HEK293 (cell line): ENCODE results near the gene TLE3.

ENCODE experiments used
- BCL11A ChIP-seq: fragments of 450-650 bp; formaldehyde crosslinking; IDR thresholded peaks from 2 replicates; pipeline ENCODE4 v1.5.1; 2016; ENCODE audit warnings: low read depth, missing biosample characterization, missing genetic modification characterization
- HOXC10 ChIP-seq: sonication (generic); formaldehyde crosslinking; IDR thresholded peaks from 2 replicates; pipeline ENCODE4 v1.8.1; 2023; ENCODE audit warnings: mild to moderate bottlenecking, missing genetic modification reagents
- KLF1 ChIP-seq: fragments of 450-650 bp; formaldehyde crosslinking; IDR thresholded peaks from 2 replicates; pipeline ENCODE4 v1.5.1; 2016; ENCODE audit warnings: missing biosample characterization, missing genetic modification characterization
- MEIS1 ChIP-seq: sonication (generic); formaldehyde crosslinking; IDR thresholded peaks from 2 replicates; pipeline ENCODE4 v1.8.1; 2022; ENCODE audit warnings: missing genetic modification reagents, mild to moderate bottlenecking, borderline replicate concordance
- MYNN ChIP-seq: fragments of 450-650 bp; formaldehyde crosslinking; IDR thresholded peaks from 2 replicates; pipeline ENCODE4 v1.5.1; 2016; ENCODE audit warnings: missing biosample characterization, missing genetic modification characterization, borderline replicate concordance
- PRDM1 ChIP-seq: fragments of 450-650 bp; formaldehyde crosslinking; IDR thresholded peaks from 2 replicates; pipeline ENCODE4; 2016; ENCODE audit warnings: missing biosample characterization, missing genetic modification characterization
- SCRT1 ChIP-seq: fragments of 450-650 bp; formaldehyde crosslinking; IDR thresholded peaks from 2 replicates; pipeline ENCODE4 v1.5.1; 2016; ENCODE audit warnings: missing biosample characterization, missing genetic modification characterization, borderline replicate concordance
- ZBTB48 ChIP-seq: fragments of 450-650 bp; formaldehyde crosslinking; IDR thresholded peaks from 2 replicates; pipeline ENCODE4 v1.5.1; 2016; ENCODE audit warnings: missing biosample characterization, missing genetic modification characterization
- ZFP37 ChIP-seq: fragments of 450-650 bp; formaldehyde crosslinking; IDR thresholded peaks from 2 replicates; pipeline ENCODE4 v1.5.1; 2016; ENCODE audit warnings: missing biosample characterization, missing genetic modification characterization
- ZNF112 ChIP-seq: fragments of 450-650 bp; formaldehyde crosslinking; IDR thresholded peaks from 2 replicates; pipeline ENCODE4 v1.5.0; 2017; ENCODE audit warnings: missing biosample characterization, missing genetic modification characterization
- ZNF121 ChIP-seq: fragments of 450-650 bp; formaldehyde crosslinking; IDR thresholded peaks from 2 replicates; pipeline ENCODE4 v1.5.1; 2016; ENCODE audit warnings: missing biosample characterization, missing genetic modification characterization
- ZNF133 ChIP-seq: fragments of 450-650 bp; formaldehyde crosslinking; IDR thresholded peaks from 2 replicates; pipeline ENCODE4 v1.5.1; 2016; ENCODE audit warnings: missing biosample characterization, missing genetic modification characterization
- ZNF140 ChIP-seq: fragments of 450-650 bp; formaldehyde crosslinking; IDR thresholded peaks from 2 replicates; pipeline ENCODE4 v1.5.1; 2016; ENCODE audit warnings: missing biosample characterization, missing genetic modification characterization
- ZNF2 ChIP-seq: fragments of 450-650 bp; formaldehyde crosslinking; IDR thresholded peaks from 2 replicates; pipeline ENCODE4 v1.5.1; 2016; ENCODE audit warnings: missing biosample characterization, missing genetic modification characterization
- ZNF248 ChIP-seq: fragments of 450-650 bp; formaldehyde crosslinking; IDR thresholded peaks from 2 replicates; pipeline ENCODE4 v1.5.1; 2017; ENCODE audit warnings: missing biosample characterization, missing genetic modification characterization
- ZNF266 ChIP-seq: fragments of 450-650 bp; formaldehyde crosslinking; IDR thresholded peaks from 2 replicates; pipeline ENCODE4 v1.5.1; 2016; ENCODE audit warnings: missing biosample characterization, missing genetic modification characterization, low read depth
- ZNF416 ChIP-seq: fragments of 450-650 bp; formaldehyde crosslinking; IDR thresholded peaks from 2 replicates; pipeline ENCODE4 v1.5.1; 2016; ENCODE audit warnings: missing biosample characterization, missing genetic modification characterization
- ZNF48 ChIP-seq: fragments of 450-650 bp; formaldehyde crosslinking; IDR thresholded peaks from 2 replicates; pipeline ENCODE4 v1.5.1; 2016; ENCODE audit warnings: missing biosample characterization, missing genetic modification characterization
- ZNF530 ChIP-seq: fragments of 450-650 bp; formaldehyde crosslinking; IDR thresholded peaks from 2 replicates; pipeline ENCODE4 v1.5.1; 2016; ENCODE audit warnings: low read depth, missing biosample characterization, missing genetic modification characterization
- ZNF548 ChIP-seq: fragments of 450-650 bp; formaldehyde crosslinking; IDR thresholded peaks from 2 replicates; pipeline ENCODE4 v1.5.1; 2016; ENCODE audit warnings: missing biosample characterization, missing genetic modification characterization
- ZNF621 ChIP-seq: fragments of 450-650 bp; formaldehyde crosslinking; IDR thresholded peaks from 2 replicates; pipeline ENCODE4 v1.5.1; 2017; ENCODE audit warnings: missing biosample characterization, missing genetic modification characterization
- ZNF677 ChIP-seq: fragments of 450-650 bp; IDR thresholded peaks from 2 replicates; pipeline ENCODE4 v1.5.0; 2018; ENCODE audit warnings: missing biosample characterization, mild to moderate bottlenecking, missing genetic modification characterization, moderate library complexity
- ZNF791 ChIP-seq: fragments of 450-650 bp; formaldehyde crosslinking; IDR thresholded peaks from 2 replicates; pipeline ENCODE4 v1.5.1; 2016; ENCODE audit warnings: missing biosample characterization, missing genetic modification characterization
- TF ChIP-seq, protein P1 (sequence below): fragments of 450-650 bp; formaldehyde crosslinking; IDR thresholded peaks from 2 replicates; pipeline ENCODE4 v1.5.1; 2016; ENCODE audit warnings: missing biosample characterization, missing genetic modification characterization
- TF ChIP-seq, protein P2 (sequence below): fragments of 450-650 bp; formaldehyde crosslinking; IDR thresholded peaks from 2 replicates; pipeline ENCODE4 v1.5.1; 2016; ENCODE audit warnings: missing biosample characterization, missing genetic modification characterization
- TF ChIP-seq, protein P3 (sequence below): fragments of 450-650 bp; formaldehyde crosslinking; IDR thresholded peaks from 2 replicates; pipeline ENCODE4 v1.5.1; 2017; ENCODE audit warnings: missing biosample characterization, missing genetic modification characterization
- TF ChIP-seq, protein P4 (sequence below): fragments of 450-650 bp; formaldehyde crosslinking; IDR thresholded peaks from 2 replicates; pipeline ENCODE4 v1.5.1; 2016; ENCODE audit warnings: missing biosample characterization, missing genetic modification characterization
- TF ChIP-seq, protein P5 (sequence below): fragments of 450-650 bp; formaldehyde crosslinking; IDR thresholded peaks from 2 replicates; pipeline ENCODE4 v1.5.1; 2016; ENCODE audit warnings: missing biosample characterization, missing genetic modification characterization

Gene TLE3

DNA sequence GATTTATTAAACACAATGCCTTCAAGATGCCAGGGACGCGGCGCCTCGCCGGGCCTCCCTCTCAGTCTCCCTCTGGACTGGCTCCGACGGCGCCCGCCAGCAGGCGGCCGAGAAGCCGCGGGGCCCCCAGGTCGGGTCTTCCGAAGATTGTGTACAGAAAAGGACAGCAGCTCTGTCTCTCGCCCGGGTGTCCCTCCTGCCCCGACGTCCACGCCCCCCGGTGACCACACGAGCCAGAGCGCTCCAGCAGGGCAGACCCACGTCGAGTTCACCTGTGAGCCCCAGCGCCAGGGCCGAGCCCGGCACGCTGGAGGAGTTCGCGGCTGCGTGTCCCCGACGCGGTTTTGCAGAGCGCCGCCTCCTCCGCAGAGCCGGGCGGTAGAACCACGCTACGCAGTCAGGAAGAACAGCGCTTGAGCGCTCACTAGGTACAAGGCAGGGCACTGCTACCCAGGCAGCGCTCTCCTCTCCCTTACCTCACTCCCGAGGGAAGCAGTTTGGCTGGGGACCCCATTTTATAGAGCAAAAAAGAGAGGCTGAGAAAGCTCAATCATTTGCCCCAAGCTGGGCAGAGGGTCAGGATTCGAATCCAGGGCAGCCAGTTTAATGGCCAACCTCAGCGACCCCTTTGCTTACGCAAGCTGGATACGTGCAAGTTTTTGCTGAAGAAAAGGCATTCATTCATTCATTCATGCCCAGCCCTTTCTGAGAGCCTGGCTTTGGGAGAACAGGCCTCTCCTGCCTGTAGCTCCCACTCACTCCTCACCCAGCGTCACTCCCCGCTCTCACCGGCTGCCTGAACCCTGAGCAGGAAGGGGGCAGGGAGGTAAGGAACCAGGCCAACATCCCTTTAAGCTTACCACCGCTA is 3.0 kb upstream of the TLE3 start (continued):
- TF ChIP-seq ZNF48 (tag by site-specific recombination) (no peak), HOXC10 (CRISPR knock-in tag) (no peak), BCL11A (tag by site-specific recombination) (no peak), ZNF791 (tag by site-specific recombination) (no peak), ZNF621 (tag by site-specific recombination) (no peak), ZNF530 (tag by site-specific recombination) (no peak), SCRT1 (tag by site-specific recombination) (no peak), ZNF121 (tag by site-specific recombination) (peak; percentile 93), ZNF266 (tag by site-specific recombination) (no peak), ZNF677 (tag by site-specific recombination) (no peak), MEIS1 (no peak), ZFP37 (no peak), ZNF140 (no peak), ZNF416 (tag by site-specific recombination) (no peak), KLF1 (tag by site-specific recombination) (no peak), ZNF133 (no peak), PRDM1 (no peak), ZNF2 (tag by site-specific recombination) (peak; percentile 25; the same call in 1 of the 2 replicates), ZBTB48 (peak; percentile 48; the same call in 1 of the 2 replicates), ZNF248 (tag by site-specific recombination) (no peak), ZNF548 (tag by site-specific recombination) (no peak), MYNN (tag by site-specific recombination) (no peak), ZNF112 (tag by site-specific recombination) (no peak)
- TF ChIP-seq, protein P1, sequence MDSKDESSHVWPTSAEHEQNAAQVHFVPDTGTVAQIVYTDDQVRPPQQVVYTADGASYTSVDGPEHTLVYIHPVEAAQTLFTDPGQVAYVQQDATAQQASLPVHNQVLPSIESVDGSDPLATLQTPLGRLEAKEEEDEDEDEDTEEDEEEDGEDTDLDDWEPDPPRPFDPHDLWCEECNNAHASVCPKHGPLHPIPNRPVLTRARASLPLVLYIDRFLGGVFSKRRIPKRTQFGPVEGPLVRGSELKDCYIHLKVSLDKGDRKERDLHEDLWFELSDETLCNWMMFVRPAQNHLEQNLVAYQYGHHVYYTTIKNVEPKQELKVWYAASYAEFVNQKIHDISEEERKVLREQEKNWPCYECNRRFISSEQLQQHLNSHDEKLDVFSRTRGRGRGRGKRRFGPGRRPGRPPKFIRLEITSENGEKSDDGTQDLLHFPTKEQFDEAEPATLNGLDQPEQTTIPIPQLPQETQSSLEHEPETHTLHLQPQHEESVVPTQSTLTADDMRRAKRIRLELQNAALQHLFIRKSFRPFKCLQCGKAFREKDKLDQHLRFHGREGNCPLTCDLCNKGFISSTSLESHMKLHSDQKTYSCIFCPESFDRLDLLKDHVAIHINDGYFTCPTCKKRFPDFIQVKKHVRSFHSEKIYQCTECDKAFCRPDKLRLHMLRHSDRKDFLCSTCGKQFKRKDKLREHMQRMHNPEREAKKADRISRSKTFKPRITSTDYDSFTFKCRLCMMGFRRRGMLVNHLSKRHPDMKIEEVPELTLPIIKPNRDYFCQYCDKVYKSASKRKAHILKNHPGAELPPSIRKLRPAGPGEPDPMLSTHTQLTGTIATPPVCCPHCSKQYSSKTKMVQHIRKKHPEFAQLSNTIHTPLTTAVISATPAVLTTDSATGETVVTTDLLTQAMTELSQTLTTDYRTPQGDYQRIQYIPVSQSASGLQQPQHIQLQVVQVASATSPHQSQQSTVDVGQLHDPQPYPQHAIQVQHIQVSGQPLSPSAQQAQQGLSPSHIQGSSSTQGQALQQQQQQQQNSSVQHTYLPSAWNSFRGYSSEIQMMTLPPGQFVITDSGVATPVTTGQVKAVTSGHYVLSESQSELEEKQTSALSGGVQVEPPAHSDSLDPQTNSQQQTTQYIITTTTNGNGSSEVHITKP (tag by site-specific recombination), result no peak
- TF ChIP-seq, protein P2, sequence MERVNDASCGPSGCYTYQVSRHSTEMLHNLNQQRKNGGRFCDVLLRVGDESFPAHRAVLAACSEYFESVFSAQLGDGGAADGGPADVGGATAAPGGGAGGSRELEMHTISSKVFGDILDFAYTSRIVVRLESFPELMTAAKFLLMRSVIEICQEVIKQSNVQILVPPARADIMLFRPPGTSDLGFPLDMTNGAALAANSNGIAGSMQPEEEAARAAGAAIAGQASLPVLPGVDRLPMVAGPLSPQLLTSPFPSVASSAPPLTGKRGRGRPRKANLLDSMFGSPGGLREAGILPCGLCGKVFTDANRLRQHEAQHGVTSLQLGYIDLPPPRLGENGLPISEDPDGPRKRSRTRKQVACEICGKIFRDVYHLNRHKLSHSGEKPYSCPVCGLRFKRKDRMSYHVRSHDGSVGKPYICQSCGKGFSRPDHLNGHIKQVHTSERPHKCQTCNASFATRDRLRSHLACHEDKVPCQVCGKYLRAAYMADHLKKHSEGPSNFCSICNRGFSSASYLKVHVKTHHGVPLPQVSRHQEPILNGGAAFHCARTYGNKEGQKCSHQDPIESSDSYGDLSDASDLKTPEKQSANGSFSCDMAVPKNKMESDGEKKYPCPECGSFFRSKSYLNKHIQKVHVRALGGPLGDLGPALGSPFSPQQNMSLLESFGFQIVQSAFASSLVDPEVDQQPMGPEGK (tag by site-specific recombination), result peak; percentile 62
- TF ChIP-seq, protein P3, sequence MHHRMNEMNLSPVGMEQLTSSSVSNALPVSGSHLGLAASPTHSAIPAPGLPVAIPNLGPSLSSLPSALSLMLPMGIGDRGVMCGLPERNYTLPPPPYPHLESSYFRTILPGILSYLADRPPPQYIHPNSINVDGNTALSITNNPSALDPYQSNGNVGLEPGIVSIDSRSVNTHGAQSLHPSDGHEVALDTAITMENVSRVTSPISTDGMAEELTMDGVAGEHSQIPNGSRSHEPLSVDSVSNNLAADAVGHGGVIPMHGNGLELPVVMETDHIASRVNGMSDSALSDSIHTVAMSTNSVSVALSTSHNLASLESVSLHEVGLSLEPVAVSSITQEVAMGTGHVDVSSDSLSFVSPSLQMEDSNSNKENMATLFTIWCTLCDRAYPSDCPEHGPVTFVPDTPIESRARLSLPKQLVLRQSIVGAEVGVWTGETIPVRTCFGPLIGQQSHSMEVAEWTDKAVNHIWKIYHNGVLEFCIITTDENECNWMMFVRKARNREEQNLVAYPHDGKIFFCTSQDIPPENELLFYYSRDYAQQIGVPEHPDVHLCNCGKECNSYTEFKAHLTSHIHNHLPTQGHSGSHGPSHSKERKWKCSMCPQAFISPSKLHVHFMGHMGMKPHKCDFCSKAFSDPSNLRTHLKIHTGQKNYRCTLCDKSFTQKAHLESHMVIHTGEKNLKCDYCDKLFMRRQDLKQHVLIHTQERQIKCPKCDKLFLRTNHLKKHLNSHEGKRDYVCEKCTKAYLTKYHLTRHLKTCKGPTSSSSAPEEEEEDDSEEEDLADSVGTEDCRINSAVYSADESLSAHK (tag by site-specific recombination), result no peak
- TF ChIP-seq, protein P4, sequence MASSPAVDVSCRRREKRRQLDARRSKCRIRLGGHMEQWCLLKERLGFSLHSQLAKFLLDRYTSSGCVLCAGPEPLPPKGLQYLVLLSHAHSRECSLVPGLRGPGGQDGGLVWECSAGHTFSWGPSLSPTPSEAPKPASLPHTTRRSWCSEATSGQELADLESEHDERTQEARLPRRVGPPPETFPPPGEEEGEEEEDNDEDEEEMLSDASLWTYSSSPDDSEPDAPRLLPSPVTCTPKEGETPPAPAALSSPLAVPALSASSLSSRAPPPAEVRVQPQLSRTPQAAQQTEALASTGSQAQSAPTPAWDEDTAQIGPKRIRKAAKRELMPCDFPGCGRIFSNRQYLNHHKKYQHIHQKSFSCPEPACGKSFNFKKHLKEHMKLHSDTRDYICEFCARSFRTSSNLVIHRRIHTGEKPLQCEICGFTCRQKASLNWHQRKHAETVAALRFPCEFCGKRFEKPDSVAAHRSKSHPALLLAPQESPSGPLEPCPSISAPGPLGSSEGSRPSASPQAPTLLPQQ (tag by site-specific recombination), result no peak
- TF ChIP-seq, protein P5, sequence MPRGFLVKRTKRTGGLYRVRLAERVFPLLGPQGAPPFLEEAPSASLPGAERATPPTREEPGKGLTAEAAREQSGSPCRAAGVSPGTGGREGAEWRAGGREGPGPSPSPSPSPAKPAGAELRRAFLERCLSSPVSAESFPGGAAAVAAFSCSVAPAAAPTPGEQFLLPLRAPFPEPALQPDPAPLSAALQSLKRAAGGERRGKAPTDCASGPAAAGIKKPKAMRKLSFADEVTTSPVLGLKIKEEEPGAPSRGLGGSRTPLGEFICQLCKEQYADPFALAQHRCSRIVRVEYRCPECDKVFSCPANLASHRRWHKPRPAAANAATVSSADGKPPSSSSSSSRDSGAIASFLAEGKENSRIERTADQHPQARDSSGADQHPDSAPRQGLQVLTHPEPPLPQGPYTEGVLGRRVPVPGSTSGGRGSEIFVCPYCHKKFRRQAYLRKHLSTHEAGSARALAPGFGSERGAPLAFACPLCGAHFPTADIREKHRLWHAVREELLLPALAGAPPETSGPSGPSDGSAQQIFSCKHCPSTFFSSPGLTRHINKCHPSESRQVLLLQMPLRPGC (tag by site-specific recombination), result no peak
